ENCODE results near the gene CRYBB3. TPM values are rescaled to one million over a fixed set of nuclear protein-coding genes. Genes with fewer than 3 reads are reported as not detected.

Gene CRYBB3
- total RNA-seq, 4 donors from 2014 or later = not detected

GRCh38 chr22:25174888-25175411, 24.7 kb upstream of the CRYBB3 start:
- intact Hi-C loops (cut with DNase I) = loop anchor here (10.0 kb wide), 1 partner anchor 60 kb away; no protein-coding TSS in a partner anchor
- Histone ChIP-seq H3K36me3 (peaks cover 26 to 49% of the 10 kb centered on the region in 2 donors), H3K4me1 (peaks cover 3 to 7% of the 10 kb centered on the region in 2 donors), H3K4me3 (replicated peaks in 1 of 3) (no peak overlapping the region), H3K9me3 (no peaks in the 10 kb centered on the region), H3K27ac (no peak overlapping the region), H3K27me3 (no peaks in the 10 kb centered on the region)
- WGBS, 2 donors = 84 to 92% methylated on average over 6 of the region's 6 CpGs
- DNase-seq = no peak
- no peak for TF ChIP-seq POLR2A (IDR thresholded peaks at IDR 0.05)
- no peak for TF ChIP-seq CTCF (IDR thresholded peaks at IDR 0.05)

- no peak for TF ChIP-seq POLR2A (IDR thresholded peaks at IDR 0.05)
- no peak for TF ChIP-seq CTCF (IDR thresholded peaks at IDR 0.05)
- H3K27me3 ChIP-seq = no peaks in the 10 kb centered on the region
- peak overlapping the region in 2 of 3 donors; percentile 10 to 58 for H3K27ac ChIP-seq
- intact Hi-C loops (cut with DNase I) = loop anchor here (10.0 kb wide), 1 partner anchor 61 kb away; no protein-coding TSS in a partner anchor
- peak; percentile 54 to 74 for DNase-seq
- H3K4me3 ChIP-seq (replicated peaks in 1 of 3) = no peak overlapping the region
- peaks cover 26 to 49% of the 10 kb centered on the region in 2 donors for H3K36me3 ChIP-seq
- H3K4me1 ChIP-seq = peaks cover 10 to 11% of the 10 kb centered on the region in 2 donors
- no peaks in the 10 kb centered on the region for H3K9me3 ChIP-seq
- WGBS, 2 donors = 83 to 90% methylated on average over 6 of the region's 6 CpGs
Observed at GRCh38 chr22:25176175-25176574, 23.5 kb upstream of the CRYBB3 start.

- Histone ChIP-seq H3K27ac (peak overlapping the region in 2 of 3 donors; percentile 58 to 59), H3K4me3 (replicated peaks in 1 of 3) (no peak overlapping the region), H3K27me3 (no peaks in the 10 kb centered on the region), H3K9me3 (no peaks in the 10 kb centered on the region), H3K4me1 (peaks cover 11 to 14% of the 10 kb centered on the region in 2 donors), H3K36me3 (peaks cover 26 to 49% of the 10 kb centered on the region in 2 donors)
- no peak for TF ChIP-seq CTCF (IDR thresholded peaks at IDR 0.05)
- no peak for TF ChIP-seq POLR2A (IDR thresholded peaks at IDR 0.05)
- 82 to 89% methylated on average over 3 of the region's 3 CpGs for WGBS, 2 donors
- DNase-seq = no peak
- intact Hi-C loops (cut with DNase I) = loop anchor here (10.0 kb wide), 1 partner anchor 62 kb away; no protein-coding TSS in a partner anchor
Observed at GRCh38 chr22:25176799-25177198, 22.9 kb upstream of the CRYBB3 start.

GRCh38 chr22:25177226-25177625, 22.4 kb upstream of the CRYBB3 start:
- no peaks in the 10 kb centered on the region for H3K27me3 ChIP-seq
- intact Hi-C loops (cut with DNase I) = loop anchor here (10.0 kb wide), 1 partner anchor 62 kb away; no protein-coding TSS in a partner anchor

More at GRCh38 chr22:25177226-25177625, 22.4 kb upstream of the CRYBB3 start:
- no peak for DNase-seq
- WGBS, 2 donors = 85 to 88% methylated on average over 13 of the region's 13 CpGs
- Histone ChIP-seq H3K4me1 (peaks cover 11 to 15% of the 10 kb centered on the region in 2 donors), H3K36me3 (peaks cover 26 to 46% of the 10 kb centered on the region in 2 donors), H3K9me3 (no peaks in the 10 kb centered on the region), H3K4me3 (replicated peaks in 1 of 3) (no peak overlapping the region), H3K27ac (peak overlapping the region in 2 of 3 donors; percentile 58 to 59)
- TF ChIP-seq POLR2A (IDR thresholded peaks at IDR 0.05) = no peak
- TF ChIP-seq CTCF (IDR thresholded peaks at IDR 0.05) = no peak

Measured in thyroid gland (tissue), 4 donors.